Epidermal melanocyte (primary cell): Measurements from ENCODE around the gene DEFB128.
"Not testable (repeated sequence)": the region's sequence is repeated elsewhere in the genome, so short reads cannot be mapped to it uniquely, and the experiment has no call there.

Experiments used
- DNase-seq: peaks from one replicate; pipeline ENCODE4 v3.0.0; 2011; ENCODE audit warnings: low spot score; ENCODE audit not compliant: insufficient read length

Gene DEFB128

GRCh38 chr20:189611-190010, at the start of gene DEFB128:
TSS of gene DEFB128 (minus strand) at chr20:189711. CDS start at chr20:189623, 88 bp downstream.
- no peak for DNase-seq

- DNase-seq, result no peak
Measured at GRCh38 chr20:237929-238328, 48.4 kb upstream of the DEFB128 start.

GRCh38 chr20:237489-237888, 48.0 kb upstream of the DEFB128 start:
- no peak for DNase-seq

DNA sequence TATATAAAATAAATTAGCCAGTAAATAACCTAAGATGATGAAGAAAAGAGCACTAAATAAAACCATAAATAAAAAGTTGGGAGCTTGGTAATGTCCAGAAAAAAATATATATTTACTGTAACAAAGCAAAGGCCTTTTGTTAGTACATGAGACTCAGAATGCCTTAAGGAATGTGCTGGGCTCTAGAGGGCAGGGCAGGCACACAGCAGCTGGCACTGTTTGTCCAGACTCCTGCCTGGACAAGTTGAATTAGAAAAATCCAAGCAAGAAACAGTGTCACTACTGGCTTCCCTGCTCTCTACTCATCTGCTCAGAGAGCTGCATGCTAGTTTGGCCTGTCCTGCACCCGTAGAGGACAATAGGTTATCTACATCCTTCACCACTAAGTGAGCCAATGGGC, 46.4 kb upstream of the DEFB128 start:
- DNase-seq, result peak; percentile 34

- DNase-seq, result no peak
Measured at GRCh38 chr20:227439-228105, 38.1 kb upstream of the DEFB128 start.

GRCh38 chr20:226958-227357, 37.4 kb upstream of the DEFB128 start, which contains the start of gene DEFB129:
TSS of gene DEFB129 (plus strand) at chr20:227258. CDS start at chr20:227289, 31 bp downstream.
- DNase-seq, result no peak

GRCh38 chr20:225879-226278, 36.4 kb upstream of the DEFB128 start:
- not testable (repeated sequence) for DNase-seq

GRCh38 chr20:221258-221830, 31.8 kb upstream of the DEFB128 start:
- no peak for DNase-seq

- peak; percentile 57 for DNase-seq
Measured at GRCh38 chr20:219290-220115, 30.0 kb upstream of the DEFB128 start.

DNA sequence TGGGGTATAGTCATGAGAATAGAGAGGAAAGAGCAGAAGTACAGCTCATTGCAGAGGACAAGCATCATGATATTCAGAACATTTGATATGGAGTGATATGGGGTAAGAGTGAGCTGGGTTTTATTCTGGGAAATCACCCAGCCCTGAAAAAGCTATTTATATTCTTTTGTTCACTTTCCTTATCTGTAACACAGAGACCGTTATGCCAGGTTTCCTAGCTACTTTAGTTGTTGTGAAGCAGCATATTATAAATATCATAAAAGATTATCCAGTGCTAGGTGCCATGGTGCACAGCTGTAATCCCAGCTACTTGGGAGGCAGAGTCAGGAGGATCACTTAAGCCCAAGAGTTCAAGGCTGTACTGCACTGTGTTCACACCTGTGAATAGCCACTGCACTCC, 27.8 kb upstream of the DEFB128 start:
- no peak for DNase-seq

GRCh38 chr20:215796-216195, 26.3 kb upstream of the DEFB128 start:
- DNase-seq, result no peak

DNA sequence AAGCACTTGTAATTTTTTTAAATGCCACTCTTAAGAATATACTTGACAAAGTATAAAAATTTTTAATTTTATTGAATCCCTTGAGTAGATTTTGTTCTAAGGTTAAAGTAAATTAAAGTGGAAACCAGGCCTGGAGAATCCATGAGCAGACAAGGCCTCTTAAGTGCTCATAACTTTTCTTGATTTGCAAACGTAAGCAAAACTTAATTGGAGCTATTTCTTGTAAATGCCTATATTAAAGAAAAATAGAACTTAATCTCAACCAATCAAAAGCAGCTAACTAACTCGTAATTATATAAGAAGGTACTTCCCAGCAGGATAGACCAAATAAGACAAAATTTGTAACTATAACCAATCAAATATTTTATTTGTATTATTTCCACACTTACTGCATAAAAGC, 24.9 kb upstream of the DEFB128 start:
- no peak for DNase-seq

GRCh38 chr20:210809-211502, 21.4 kb upstream of the DEFB128 start:
- no peak for DNase-seq

GRCh38 chr20:208942-209566, 19.5 kb upstream of the DEFB128 start:
- DNase-seq, result peak; percentile 19

- not testable (repeated sequence) for DNase-seq
Measured at GRCh38 chr20:203630-204029, 14.1 kb upstream of the DEFB128 start.

DNA sequence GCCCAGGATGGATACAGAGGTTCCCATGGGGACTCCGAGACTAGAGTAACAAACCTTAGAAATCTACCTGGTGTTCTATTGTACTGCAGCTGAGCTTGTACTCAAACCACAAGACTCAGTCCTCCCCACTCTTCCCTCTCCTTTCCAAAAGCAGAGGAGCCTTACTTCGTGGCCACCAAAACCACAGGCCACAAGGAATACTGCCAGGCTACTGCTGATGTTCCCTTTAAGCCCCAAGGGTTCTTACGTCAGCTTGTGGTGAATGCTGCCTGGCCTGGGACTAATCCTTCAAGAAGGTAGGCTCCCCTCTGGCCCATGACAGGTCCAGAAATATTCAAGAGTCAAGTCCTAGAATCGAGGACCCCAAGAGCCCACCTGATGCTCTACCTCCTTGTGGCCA, 10.5 kb upstream of the DEFB128 start:
- DNase-seq, result no peak

DNA sequence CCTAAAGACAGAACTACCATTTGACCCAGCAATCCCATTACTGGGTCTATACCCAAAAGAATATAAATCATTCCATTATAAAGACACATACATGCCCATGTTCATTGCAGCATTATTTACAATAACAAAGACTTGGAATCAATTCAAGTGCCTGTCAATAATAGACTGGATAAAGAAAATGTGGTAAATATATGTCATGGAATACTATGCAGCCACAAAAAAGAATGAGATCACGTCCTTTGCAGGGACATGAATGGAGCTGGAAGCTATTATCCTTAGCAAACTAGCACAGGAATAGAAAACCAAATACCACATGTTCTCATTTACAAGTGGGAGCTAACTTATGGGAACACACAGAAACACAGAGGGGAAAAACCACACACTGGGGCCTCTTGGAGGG, 8.7 kb upstream of the DEFB128 start:
- no peak for DNase-seq

DNA sequence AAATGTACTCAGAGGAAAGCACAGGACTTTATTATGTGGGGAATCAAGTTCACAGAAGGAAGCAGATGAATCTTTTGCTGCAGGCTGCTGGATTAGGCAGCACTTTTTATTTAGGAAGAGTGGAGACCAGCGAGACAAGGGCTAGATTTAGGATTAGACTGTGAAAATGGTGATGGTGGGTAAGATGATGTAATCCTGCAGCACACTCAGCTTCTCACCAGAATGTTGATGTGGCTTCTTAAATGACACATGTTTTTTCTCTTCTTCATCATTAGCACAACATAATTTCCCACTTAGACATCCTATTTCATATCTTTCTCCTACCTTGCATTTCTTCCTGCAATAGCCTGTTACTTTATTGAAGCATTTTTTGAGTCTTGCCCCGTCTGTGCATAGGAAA, 1.8 kb downstream of the DEFB128 start:
- DNase-seq, result no peak

DNA sequence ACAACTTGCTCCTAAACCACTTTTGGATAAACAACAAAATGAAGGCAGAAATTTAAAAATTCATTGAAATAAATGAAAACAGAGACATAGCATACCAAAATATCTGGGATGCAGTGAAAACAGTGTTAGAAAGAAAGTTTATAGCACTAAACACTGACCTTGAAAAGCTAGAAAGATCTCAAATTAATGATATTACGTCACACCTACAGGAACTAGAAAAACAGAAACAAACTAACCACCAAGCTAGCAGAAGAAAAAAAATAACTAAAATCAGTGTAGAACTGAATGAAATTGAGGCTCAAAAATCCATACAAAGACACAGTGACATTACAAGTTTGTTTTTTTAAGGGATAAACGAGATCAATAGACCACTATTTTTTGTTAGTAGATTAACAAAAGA, 5.2 kb downstream of the DEFB128 start:
- no peak for DNase-seq

DNA sequence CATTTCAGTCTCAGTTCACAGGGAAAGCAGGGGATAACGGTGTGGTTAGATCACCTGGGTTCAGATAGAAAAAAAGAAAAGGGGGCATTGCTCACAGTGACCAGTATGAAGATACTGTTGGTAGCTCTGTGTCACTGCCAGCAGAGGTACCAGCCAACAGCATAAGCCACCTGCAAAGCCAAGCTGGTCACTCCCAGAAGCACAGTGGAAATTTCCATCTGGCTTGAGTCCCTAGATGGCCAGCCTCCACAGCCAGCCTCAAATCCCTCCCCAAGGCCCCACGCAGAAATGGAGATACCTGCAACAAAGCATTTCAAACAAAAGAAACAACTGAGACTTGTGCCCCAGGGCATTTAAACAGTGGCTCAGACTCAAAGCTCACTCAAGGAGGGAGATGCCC, 20.6 kb downstream of the DEFB128 start:
- DNase-seq, result no peak

- DNase-seq, result no peak
Measured at GRCh38 chr20:164618-165017, 24.9 kb downstream of the DEFB128 start.
